K562 (cell line): ENCODE data around the gene THADA. TPM values are rescaled to one million over a fixed set of nuclear protein-coding genes. Genes with fewer than 3 reads are reported as not detected.

ENCODE experiments used
- HEY1 ChIP-seq: fragments of 250-450 bp; sonication (Bioruptor Pico); IDR thresholded peaks from 2 replicates; pipeline ENCODE4 v1.5.0; 2020; ENCODE audit warnings: mild to moderate bottlenecking, moderate library complexity, borderline replicate concordance
- MCM5 ChIP-seq: fragments of 450-650 bp; IDR thresholded peaks from 2 replicates; pipeline ENCODE4 v1.6.1; 2016; ENCODE audit warnings: low read depth
- NFIC ChIP-seq: fragments of 450-650 bp; IDR thresholded peaks from 2 replicates; pipeline ENCODE4 v1.6.1; 2017; ENCODE audit warnings: mild to moderate bottlenecking, inconsistent platforms
- RHOXF2B ChIP-seq: fragments of 250-450 bp; sonication (Bioruptor Pico); conservative IDR thresholded peaks from 2 replicates; pipeline ENCODE4 v1.5.1; 2021
- SOX6 ChIP-seq: fragments of 450-650 bp; IDR thresholded peaks from 2 replicates; pipeline ENCODE4 v1.6.1; 2014; ENCODE audit warnings: mild to moderate bottlenecking
- STAT5B ChIP-seq: fragments of 250-450 bp; sonication (Bioruptor Pico); IDR thresholded peaks from 2 replicates; pipeline ENCODE4 v1.8.0; 2021; ENCODE audit warnings: mild to moderate bottlenecking, inconsistent platforms
- ZNF589 ChIP-seq: fragments of 200-800 bp; sonication (Bioruptor generic); IDR thresholded peaks from 2 replicates; pipeline ENCODE4 v1.6.1; 2016; ENCODE audit warnings: low read depth, missing genetic modification characterization, missing compliant biosample characterization
- ZNF717 ChIP-seq: fragments of 250-450 bp; sonication (Bioruptor Pico); IDR thresholded peaks from 2 replicates; pipeline ENCODE4 v1.5.0; 2021
- polyA plus RNA-seq, 8 experiments: library from polyadenylated mRNA; depleted of rRNA in 4 of 8; stranded (reverse) in 5 of 8; unstranded in 3 of 8; fragments of >200 nt; fragmentation: Nextera tagmentation in 2 of 8; fragmentation: Illumina TruSeq in 1 of 8; extraction: Ambion mirVana in 2 of 8; extraction: Trizol in 1 of 8; gene quantifications; 2 replicates each; pipeline versions ENCODE4 v1.2.1 to v1.2.3, GENCODE V29; 2011 to 2014; ENCODE audit warnings: inconsistent platforms in 1 of 8, missing spikeins in 1 of 8
- total RNA-seq, 7 experiments: library from RNA; depleted of rRNA in 6 of 7; stranded (reverse); fragments of >200 nt in 6 of 7; fragmentation: Illumina TruSeq in 2 of 7; extraction: Trizol in 2 of 7; gene quantifications; 2 replicates each; pipeline versions ENCODE4 v1.2.1 to v1.2.3, GENCODE V29; 2011 to 2021; ENCODE audit warnings: low replicate concordance in 1 of 7
- TF ChIP-seq, protein P1 (sequence below): fragments of 250-450 bp; sonication (Bioruptor Pico); IDR thresholded peaks from 2 replicates; pipeline ENCODE4 v1.8.0; 2021; ENCODE audit warnings: borderline replicate concordance, mild to moderate bottlenecking, moderate library complexity; ENCODE audit not compliant: poor library complexity, severe bottlenecking
- TF ChIP-seq, protein P2 (sequence below): fragments of 450-650 bp; IDR thresholded peaks from 2 replicates; pipeline ENCODE4 v1.6.1; 2017; ENCODE audit warnings: antibody characterized with exemption
- TF ChIP-seq, protein P3 (sequence below): fragments of 450-650 bp; IDR thresholded peaks from 2 replicates; pipeline ENCODE4 v1.6.1; 2018; ENCODE audit not compliant: partially characterized antibody
- TF ChIP-seq, protein P4 (sequence below): sonication (generic); formaldehyde crosslinking; IDR thresholded peaks from 2 replicates; pipeline ENCODE4 v1.8.1; 2023; ENCODE audit warnings: mild to moderate bottlenecking, missing genetic modification reagents
- TF ChIP-seq, protein P5 (sequence below): fragments of 450-650 bp; IDR thresholded peaks from 2 replicates; pipeline ENCODE4 v1.6.1; 2016; ENCODE audit warnings: mild to moderate bottlenecking

The THADA gene
- total and polyA plus RNA-seq, 9 of the 15 experiments (the other 6 are each of a cell fraction or from before 2014, with no cell fraction given) = 17.8 to 34.7 (median 31.9) TPM

DNA sequence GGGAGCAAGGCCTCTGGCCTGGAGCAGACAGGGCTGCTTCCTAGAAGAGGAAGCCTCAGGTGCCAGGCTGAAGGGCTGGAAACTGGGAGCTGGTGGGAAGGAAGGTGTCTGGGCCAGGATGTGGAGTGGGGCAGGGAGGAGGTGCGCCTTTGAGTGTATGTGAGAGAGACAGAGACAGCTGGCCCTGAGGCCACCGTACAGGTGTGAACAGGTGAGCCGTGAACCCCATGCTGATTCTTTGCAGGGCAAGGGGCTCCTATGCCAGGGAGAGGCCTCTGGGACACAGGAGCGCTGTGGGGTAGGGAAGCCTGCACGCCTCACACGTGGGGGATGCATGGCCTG, 385.7 kb downstream of the THADA start (continued):
- TF ChIP-seq, protein P1, sequence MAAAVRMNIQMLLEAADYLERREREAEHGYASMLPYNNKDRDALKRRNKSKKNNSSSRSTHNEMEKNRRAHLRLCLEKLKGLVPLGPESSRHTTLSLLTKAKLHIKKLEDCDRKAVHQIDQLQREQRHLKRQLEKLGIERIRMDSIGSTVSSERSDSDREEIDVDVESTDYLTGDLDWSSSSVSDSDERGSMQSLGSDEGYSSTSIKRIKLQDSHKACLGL (CRISPR knock-in tag) = no peak
- TF ChIP-seq RHOXF2B (CRISPR knock-in tag) (no peak), SOX6 (no peak), ZNF589 (CRISPR knock-in tag) (0 out of 2 replicates have a peak, but pooled peaks have one; percentile 24), NFIC (no peak), HEY1 (no peak), ZNF717 (no peak), STAT5B (CRISPR knock-in tag) (no peak), MCM5 (no peak)
- TF ChIP-seq, protein P2, sequence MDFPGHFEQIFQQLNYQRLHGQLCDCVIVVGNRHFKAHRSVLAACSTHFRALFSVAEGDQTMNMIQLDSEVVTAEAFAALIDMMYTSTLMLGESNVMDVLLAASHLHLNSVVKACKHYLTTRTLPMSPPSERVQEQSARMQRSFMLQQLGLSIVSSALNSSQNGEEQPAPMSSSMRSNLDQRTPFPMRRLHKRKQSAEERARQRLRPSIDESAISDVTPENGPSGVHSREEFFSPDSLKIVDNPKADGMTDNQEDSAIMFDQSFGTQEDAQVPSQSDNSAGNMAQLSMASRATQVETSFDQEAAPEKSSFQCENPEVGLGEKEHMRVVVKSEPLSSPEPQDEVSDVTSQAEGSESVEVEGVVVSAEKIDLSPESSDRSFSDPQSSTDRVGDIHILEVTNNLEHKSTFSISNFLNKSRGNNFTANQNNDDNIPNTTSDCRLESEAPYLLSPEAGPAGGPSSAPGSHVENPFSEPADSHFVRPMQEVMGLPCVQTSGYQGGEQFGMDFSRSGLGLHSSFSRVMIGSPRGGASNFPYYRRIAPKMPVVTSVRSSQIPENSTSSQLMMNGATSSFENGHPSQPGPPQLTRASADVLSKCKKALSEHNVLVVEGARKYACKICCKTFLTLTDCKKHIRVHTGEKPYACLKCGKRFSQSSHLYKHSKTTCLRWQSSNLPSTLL = no peak
- TF ChIP-seq, protein P3, sequence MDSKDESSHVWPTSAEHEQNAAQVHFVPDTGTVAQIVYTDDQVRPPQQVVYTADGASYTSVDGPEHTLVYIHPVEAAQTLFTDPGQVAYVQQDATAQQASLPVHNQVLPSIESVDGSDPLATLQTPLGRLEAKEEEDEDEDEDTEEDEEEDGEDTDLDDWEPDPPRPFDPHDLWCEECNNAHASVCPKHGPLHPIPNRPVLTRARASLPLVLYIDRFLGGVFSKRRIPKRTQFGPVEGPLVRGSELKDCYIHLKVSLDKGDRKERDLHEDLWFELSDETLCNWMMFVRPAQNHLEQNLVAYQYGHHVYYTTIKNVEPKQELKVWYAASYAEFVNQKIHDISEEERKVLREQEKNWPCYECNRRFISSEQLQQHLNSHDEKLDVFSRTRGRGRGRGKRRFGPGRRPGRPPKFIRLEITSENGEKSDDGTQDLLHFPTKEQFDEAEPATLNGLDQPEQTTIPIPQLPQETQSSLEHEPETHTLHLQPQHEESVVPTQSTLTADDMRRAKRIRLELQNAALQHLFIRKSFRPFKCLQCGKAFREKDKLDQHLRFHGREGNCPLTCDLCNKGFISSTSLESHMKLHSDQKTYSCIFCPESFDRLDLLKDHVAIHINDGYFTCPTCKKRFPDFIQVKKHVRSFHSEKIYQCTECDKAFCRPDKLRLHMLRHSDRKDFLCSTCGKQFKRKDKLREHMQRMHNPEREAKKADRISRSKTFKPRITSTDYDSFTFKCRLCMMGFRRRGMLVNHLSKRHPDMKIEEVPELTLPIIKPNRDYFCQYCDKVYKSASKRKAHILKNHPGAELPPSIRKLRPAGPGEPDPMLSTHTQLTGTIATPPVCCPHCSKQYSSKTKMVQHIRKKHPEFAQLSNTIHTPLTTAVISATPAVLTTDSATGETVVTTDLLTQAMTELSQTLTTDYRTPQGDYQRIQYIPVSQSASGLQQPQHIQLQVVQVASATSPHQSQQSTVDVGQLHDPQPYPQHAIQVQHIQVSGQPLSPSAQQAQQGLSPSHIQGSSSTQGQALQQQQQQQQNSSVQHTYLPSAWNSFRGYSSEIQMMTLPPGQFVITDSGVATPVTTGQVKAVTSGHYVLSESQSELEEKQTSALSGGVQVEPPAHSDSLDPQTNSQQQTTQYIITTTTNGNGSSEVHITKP = no peak
- TF ChIP-seq, protein P4, sequence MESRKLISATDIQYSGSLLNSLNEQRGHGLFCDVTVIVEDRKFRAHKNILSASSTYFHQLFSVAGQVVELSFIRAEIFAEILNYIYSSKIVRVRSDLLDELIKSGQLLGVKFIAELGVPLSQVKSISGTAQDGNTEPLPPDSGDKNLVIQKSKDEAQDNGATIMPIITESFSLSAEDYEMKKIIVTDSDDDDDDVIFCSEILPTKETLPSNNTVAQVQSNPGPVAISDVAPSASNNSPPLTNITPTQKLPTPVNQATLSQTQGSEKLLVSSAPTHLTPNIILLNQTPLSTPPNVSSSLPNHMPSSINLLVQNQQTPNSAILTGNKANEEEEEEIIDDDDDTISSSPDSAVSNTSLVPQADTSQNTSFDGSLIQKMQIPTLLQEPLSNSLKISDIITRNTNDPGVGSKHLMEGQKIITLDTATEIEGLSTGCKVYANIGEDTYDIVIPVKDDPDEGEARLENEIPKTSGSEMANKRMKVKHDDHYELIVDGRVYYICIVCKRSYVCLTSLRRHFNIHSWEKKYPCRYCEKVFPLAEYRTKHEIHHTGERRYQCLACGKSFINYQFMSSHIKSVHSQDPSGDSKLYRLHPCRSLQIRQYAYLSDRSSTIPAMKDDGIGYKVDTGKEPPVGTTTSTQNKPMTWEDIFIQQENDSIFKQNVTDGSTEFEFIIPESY (CRISPR knock-in tag) = no peak
- TF ChIP-seq, protein P5, sequence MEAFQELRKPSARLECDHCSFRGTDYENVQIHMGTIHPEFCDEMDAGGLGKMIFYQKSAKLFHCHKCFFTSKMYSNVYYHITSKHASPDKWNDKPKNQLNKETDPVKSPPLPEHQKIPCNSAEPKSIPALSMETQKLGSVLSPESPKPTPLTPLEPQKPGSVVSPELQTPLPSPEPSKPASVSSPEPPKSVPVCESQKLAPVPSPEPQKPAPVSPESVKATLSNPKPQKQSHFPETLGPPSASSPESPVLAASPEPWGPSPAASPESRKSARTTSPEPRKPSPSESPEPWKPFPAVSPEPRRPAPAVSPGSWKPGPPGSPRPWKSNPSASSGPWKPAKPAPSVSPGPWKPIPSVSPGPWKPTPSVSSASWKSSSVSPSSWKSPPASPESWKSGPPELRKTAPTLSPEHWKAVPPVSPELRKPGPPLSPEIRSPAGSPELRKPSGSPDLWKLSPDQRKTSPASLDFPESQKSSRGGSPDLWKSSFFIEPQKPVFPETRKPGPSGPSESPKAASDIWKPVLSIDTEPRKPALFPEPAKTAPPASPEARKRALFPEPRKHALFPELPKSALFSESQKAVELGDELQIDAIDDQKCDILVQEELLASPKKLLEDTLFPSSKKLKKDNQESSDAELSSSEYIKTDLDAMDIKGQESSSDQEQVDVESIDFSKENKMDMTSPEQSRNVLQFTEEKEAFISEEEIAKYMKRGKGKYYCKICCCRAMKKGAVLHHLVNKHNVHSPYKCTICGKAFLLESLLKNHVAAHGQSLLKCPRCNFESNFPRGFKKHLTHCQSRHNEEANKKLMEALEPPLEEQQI = no peak
